ENCODE results near the gene MRPL9.

MRPL9 gene

GRCh38 chr1:151729966-151730291 is 33.4 kb downstream of the MRPL9 start:
- ATAC-seq, result no peak
- no peak for DNase-seq

- DNase-seq, result no peak
- no peak for ATAC-seq
These were observed 33.9 kb downstream of the MRPL9 start for GRCh38 chr1:151729157-151729965.

- DNase-seq, result no peak
- ATAC-seq, result no peak
These were observed 34.9 kb downstream of the MRPL9 start for GRCh38 chr1:151728151-151729054.

- no peak for DNase-seq
- ATAC-seq, result no peak
These were observed 39.4 kb downstream of the MRPL9 start for GRCh38 chr1:151723726-151724370.

GRCh38 chr1:151721788-151722510 is 41.3 kb downstream of the MRPL9 start:
- DNase-seq (no peak), ATAC-seq (no peak)

GRCh38 chr1:151720974-151721787 is 42.1 kb downstream of the MRPL9 start, which contains the start of gene RIIAD1:
RIIAD1 (plus strand) TSS chr1:151721522; CDS start chr1:151721537, 15 bp downstream.
- ATAC-seq (peak; percentile 83), DNase-seq (peak; percentile 37)

- ATAC-seq (no peak), DNase-seq (no peak)
These were observed 42.7 kb downstream of the MRPL9 start for GRCh38 chr1:151720554-151720953.

GRCh38 chr1:151720125-151720524 is 43.2 kb downstream of the MRPL9 start:
- ATAC-seq, result no peak
- no peak for DNase-seq

GRCh38 chr1:151718666-151719065 is 44.6 kb downstream of the MRPL9 start:
- ATAC-seq, result no peak
- no peak for DNase-seq

- ATAC-seq (no peak), DNase-seq (no peak)
These were observed 45.3 kb downstream of the MRPL9 start for GRCh38 chr1:151718011-151718431.

GRCh38 chr1:151716771-151717631 is 46.3 kb downstream of the MRPL9 start, which contains the start of gene CELF3:
CELF3 (minus strand) TSS chr1:151716803; CDS start chr1:151716020, 783 bp downstream.
- DNase-seq, result no peak
- ATAC-seq, result no peak

GRCh38 chr1:151716405-151716762 is 46.9 kb downstream of the MRPL9 start:
- ATAC-seq (no peak), DNase-seq (no peak)

- ATAC-seq (no peak), DNase-seq (peak; percentile 22)
These were observed 47.4 kb downstream of the MRPL9 start for GRCh38 chr1:151715726-151716404.

- ATAC-seq, result no peak
- DNase-seq, result no peak
These were observed 48.2 kb downstream of the MRPL9 start for GRCh38 chr1:151714820-151715725.

- ATAC-seq, result no peak
- DNase-seq, result no peak
These were observed 49.4 kb downstream of the MRPL9 start for GRCh38 chr1:151713874-151714273.

GRCh38 chr1:151713044-151713443 is 50.3 kb downstream of the MRPL9 start:
- DNase-seq (no peak), ATAC-seq (no peak)

- ATAC-seq (no peak), DNase-seq (no peak)
These were observed 51.3 kb downstream of the MRPL9 start for GRCh38 chr1:151711951-151712350.

- DNase-seq, result no peak
- ATAC-seq, result no peak
These were observed 52.1 kb downstream of the MRPL9 start for GRCh38 chr1:151711044-151711800.

All from stimulated activated naive CD8-positive, alpha-beta T cell treated with anti-CD3 and anti-CD28 coated beads, Interleukin-15, Interleukin-2, amounts not matched to agents 100 U/mL and 50 U/mL, for 24 hours (primary cell).